Measurements from ENCODE around the gene KSR2. TPM values are rescaled to one million over a fixed set of nuclear protein-coding genes. Genes with fewer than 3 reads are reported as not detected.

Gene KSR2
- total RNA-seq, 1 experiment from 2014 or later, result 0.15 TPM

DNA sequence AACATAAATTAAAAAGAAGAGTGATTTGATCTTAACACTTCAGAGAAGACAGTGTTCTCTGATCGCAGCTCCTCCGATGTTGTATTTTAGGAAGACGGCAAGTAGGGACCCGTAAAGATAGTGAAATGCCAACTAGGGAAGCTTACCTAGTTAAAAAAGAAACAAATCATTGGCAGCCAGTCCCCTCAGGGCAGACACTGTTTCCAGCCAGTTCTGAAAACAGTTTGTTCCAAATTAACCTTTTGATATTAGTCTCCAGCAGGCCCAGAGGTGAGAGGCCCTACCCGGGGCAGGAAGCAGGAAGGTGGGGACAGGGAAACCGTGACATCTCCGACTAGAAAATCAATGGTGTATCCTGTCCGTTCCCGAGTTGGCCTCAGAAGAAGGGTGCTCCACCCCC lies 56.0 kb downstream of the KSR2 start:
- CTCF ChIA-PET, result no interaction called here
- H3K27me3 ChIP-seq (ENCODE audit: control insufficient read depth, insufficient read depth, low read length), result no peaks in the 10 kb centered on the region
- intact Hi-C loops (cut with micrococcal nuclease; ENCODE audit: unreplicated experiment), result no loop called here
- POLR2A ChIA-PET, result no interaction called here
- no peak for DNase-seq (ENCODE audit: low read depth, low spot score)
- H3K4me1 ChIP-seq (ENCODE audit: control insufficient read depth, insufficient read depth, low read length), result no peaks in the 10 kb centered on the region
- in situ Hi-C loops (cut with HindIII; ENCODE audit: low pct_unique_long_range_greater_than_20kb, low sequenced_read_pairs), result no loop called here
- no peaks in the 10 kb centered on the region for H3K36me3 ChIP-seq (ENCODE audit: control insufficient read depth, insufficient read depth, low read length)
- no peak for ATAC-seq
- TF ChIP-seq TCF7L2 (IDR thresholded peaks at IDR 0.05; ENCODE audit: low read depth, low read length) (no peak), POLR2AphosphoS5 (IDR thresholded peaks at IDR 0.05; ENCODE audit: low read depth, low read length) (no peak), REST (IDR thresholded peaks at IDR 0.05; ENCODE audit: insufficient read depth in 1 of 2, low read depth in 2 of 2, low read length in 1 of 2) (no peak), SIN3A (IDR thresholded peaks at IDR 0.05; ENCODE audit: borderline replicate concordance, insufficient read depth, low read depth, low read length) (no peak)
- TF ChIP-seq, protein P1, sequence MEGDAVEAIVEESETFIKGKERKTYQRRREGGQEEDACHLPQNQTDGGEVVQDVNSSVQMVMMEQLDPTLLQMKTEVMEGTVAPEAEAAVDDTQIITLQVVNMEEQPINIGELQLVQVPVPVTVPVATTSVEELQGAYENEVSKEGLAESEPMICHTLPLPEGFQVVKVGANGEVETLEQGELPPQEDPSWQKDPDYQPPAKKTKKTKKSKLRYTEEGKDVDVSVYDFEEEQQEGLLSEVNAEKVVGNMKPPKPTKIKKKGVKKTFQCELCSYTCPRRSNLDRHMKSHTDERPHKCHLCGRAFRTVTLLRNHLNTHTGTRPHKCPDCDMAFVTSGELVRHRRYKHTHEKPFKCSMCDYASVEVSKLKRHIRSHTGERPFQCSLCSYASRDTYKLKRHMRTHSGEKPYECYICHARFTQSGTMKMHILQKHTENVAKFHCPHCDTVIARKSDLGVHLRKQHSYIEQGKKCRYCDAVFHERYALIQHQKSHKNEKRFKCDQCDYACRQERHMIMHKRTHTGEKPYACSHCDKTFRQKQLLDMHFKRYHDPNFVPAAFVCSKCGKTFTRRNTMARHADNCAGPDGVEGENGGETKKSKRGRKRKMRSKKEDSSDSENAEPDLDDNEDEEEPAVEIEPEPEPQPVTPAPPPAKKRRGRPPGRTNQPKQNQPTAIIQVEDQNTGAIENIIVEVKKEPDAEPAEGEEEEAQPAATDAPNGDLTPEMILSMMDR (IDR thresholded peaks at IDR 0.05), result no peak
- no peak overlapping the region for H3K4me3 ChIP-seq (ENCODE audit: low read depth in 2 of 2, low read length in 2 of 2)
- no TSS peak for BruUV-seq (replicated peaks)
- H3K27ac ChIP-seq (ENCODE audit: low read length), result no peak overlapping the region
- H3K9me3 ChIP-seq (ENCODE audit: control insufficient read depth, insufficient read depth, low read depth, low read length), result no peaks in the 10 kb centered on the region

DNA sequence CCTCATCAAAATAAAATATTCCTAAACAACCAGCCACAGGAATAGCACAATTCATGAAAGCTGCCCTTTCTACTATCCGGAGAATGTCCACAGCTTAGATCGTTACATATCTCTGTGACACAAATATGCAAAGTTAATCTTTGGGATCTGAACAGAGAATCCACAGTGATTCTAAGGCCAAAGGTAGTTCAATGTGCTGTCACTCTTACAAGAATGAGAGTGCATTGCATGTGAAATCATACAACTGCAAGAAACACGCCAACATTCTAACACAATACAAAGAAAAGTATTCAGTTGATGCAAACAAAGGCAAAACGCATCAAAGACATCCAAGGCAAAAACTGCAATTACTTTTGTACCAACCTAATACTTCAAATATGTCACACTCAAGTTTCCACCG lies 60.4 kb downstream of the KSR2 start:
- no peak overlapping the region for H3K4me3 ChIP-seq (ENCODE audit: low read depth in 2 of 2, low read length in 2 of 2)
- ChIA-PET CTCF (no interaction called here), POLR2A (no interaction called here)
- no peak for ATAC-seq
- TF ChIP-seq SIN3A (IDR thresholded peaks at IDR 0.05; ENCODE audit: borderline replicate concordance, insufficient read depth, low read depth, low read length) (no peak), TCF7L2 (IDR thresholded peaks at IDR 0.05; ENCODE audit: low read depth, low read length) (no peak), REST (IDR thresholded peaks at IDR 0.05; ENCODE audit: insufficient read depth in 1 of 2, low read depth in 2 of 2, low read length in 1 of 2) (no peak), POLR2AphosphoS5 (IDR thresholded peaks at IDR 0.05; ENCODE audit: low read depth, low read length) (no peak)
- TF ChIP-seq, protein P1 (IDR thresholded peaks at IDR 0.05), result no peak
- no peaks in the 10 kb centered on the region for H3K36me3 ChIP-seq (ENCODE audit: control insufficient read depth, insufficient read depth, low read length)
- H3K4me1 ChIP-seq (ENCODE audit: control insufficient read depth, insufficient read depth, low read length), result no peaks in the 10 kb centered on the region
- H3K27ac ChIP-seq (ENCODE audit: low read length), result no peak overlapping the region
- no peaks in the 10 kb centered on the region for H3K9me3 ChIP-seq (ENCODE audit: control insufficient read depth, insufficient read depth, low read depth, low read length)
- BruUV-seq (replicated peaks), result no TSS peak
- intact Hi-C loops (cut with micrococcal nuclease; ENCODE audit: unreplicated experiment) (no loop called here), in situ Hi-C loops (cut with HindIII; ENCODE audit: low pct_unique_long_range_greater_than_20kb, low sequenced_read_pairs) (no loop called here)
- no peak for DNase-seq (ENCODE audit: low read depth, low spot score)
- H3K27me3 ChIP-seq (ENCODE audit: control insufficient read depth, insufficient read depth, low read length), result no peaks in the 10 kb centered on the region
